ENCODE results near the gene CHERP. TPM values are rescaled to one million over a fixed set of nuclear protein-coding genes. Genes with fewer than 3 reads are reported as not detected.

The CHERP gene
- total RNA-seq = 73.2 to 80.5 TPM (median 78.4 TPM) in 3 replicates

DNA sequence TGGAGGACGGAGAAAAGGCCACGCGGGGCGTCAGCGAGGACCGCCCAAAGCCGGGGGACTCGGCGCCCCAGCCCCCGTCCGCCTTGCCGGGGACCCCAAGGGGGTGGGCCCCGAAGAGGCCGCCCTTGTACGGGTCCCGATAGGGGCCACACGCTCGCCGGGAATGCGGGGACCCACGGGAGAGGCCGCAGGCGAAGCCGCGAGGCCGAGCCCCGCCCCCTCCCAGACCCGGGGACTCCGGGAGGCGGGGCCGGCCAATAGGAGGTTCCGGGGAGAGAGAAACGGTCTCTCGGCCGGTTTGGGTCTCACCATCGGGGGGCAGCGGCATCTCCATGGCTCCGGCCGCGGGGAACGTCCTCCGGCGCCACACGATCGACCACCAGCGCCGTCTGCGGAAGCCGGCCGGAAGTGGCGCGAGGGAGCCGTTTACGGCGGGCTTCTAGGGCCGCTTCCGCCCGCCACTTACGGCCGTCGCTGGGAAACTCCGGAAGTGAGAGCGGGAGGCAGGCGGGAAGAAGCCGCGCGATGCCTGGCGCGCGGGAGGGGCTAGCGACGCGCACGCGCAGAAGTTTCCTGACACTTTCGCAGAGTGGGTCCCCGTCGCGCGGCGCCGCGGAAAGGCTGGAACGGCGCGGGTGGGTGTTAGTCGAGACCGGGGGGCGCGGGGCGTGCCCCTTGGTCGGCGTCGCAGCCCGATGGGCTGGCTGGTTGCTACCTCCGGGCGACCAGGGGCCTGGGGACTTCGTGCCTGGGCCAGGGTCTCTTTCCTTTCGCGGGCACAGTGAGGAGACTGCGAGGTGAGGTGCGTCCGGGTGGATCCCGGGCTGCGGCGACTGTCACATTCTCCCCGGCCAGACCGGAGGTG lies at the start of gene CHERP:
CHERP (minus strand) TSS at position 393 of the 865 bp plus-strand sequence; CDS start at position 334, 59 bp downstream.
- Mint-ChIP-seq H3K27me3 (ENCODE audit: low read depth) (no peaks in the 10 kb centered on the region), H3K4me1 (peaks cover 26% of the 10 kb centered on the region), H3K27ac (peak within 1 kb of the TSS; percentile 91), H3K9me3 (no peaks in the 10 kb centered on the region), H3K4me3 (peak within 1 kb of the TSS; percentile 77), H3K36me3 (peaks cover 23% of the 10 kb centered on the region)
- TF ChIP-seq CTCF (IDR thresholded peaks at IDR 0.05; ENCODE audit: unreplicated experiment) = no peak
- DNase-seq (ENCODE audit: low spot score in 2 of 2, unreplicated experiment in 2 of 2) = peak; percentile 93 to 94

- no peaks in the 10 kb centered on the region for H3K36me3 Mint-ChIP-seq
- peaks cover 30% of the 10 kb centered on the region for H3K4me1 Mint-ChIP-seq
- no peaks in the 10 kb centered on the region for H3K27me3 Mint-ChIP-seq (ENCODE audit: low read depth)
Observed at GRCh38 chr19:16590876-16591802, 48.9 kb upstream of the CHERP start.

DNA sequence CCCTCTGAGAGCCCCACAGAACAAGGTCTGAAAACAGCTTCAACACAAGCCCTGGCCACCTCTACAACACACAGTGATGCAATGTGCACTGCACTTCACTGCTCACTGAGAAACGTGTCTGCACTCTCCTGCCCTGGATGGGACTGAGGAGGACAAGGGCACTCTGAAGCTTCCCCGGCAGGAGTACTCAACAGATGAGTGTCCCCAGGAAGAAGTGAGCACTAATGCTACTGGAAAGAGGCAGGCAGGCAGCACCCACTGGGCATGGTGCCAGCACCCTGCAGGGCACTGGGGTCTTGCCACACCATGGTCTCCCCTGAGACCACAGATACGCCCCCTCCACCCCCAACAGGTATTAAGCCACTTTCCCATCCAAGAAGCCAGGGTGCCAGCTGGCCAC lies 47.7 kb upstream of the CHERP start:
- H3K9me3 Mint-ChIP-seq = no peaks in the 10 kb centered on the region
- H3K36me3 Mint-ChIP-seq = no peaks in the 10 kb centered on the region
- H3K27me3 Mint-ChIP-seq (ENCODE audit: low read depth) = no peaks in the 10 kb centered on the region
- DNase-seq (ENCODE audit: low spot score in 2 of 2, unreplicated experiment in 2 of 2) = no peak
- H3K4me3 Mint-ChIP-seq = no peak overlapping the region
- no peak for TF ChIP-seq CTCF (IDR thresholded peaks at IDR 0.05; ENCODE audit: unreplicated experiment)
- H3K4me1 Mint-ChIP-seq = peaks cover 34% of the 10 kb centered on the region
- no peak overlapping the region for H3K27ac Mint-ChIP-seq

More at GRCh38 chr19:16590876-16591802, 48.9 kb upstream of the CHERP start:
- Mint-ChIP-seq H3K9me3 (no peaks in the 10 kb centered on the region), H3K4me3 (no peak overlapping the region), H3K27ac (no peak overlapping the region)
- no peak for TF ChIP-seq CTCF (IDR thresholded peaks at IDR 0.05; ENCODE audit: unreplicated experiment)
- DNase-seq (ENCODE audit: low spot score in 2 of 2, unreplicated experiment in 2 of 2) = no peak

DNA sequence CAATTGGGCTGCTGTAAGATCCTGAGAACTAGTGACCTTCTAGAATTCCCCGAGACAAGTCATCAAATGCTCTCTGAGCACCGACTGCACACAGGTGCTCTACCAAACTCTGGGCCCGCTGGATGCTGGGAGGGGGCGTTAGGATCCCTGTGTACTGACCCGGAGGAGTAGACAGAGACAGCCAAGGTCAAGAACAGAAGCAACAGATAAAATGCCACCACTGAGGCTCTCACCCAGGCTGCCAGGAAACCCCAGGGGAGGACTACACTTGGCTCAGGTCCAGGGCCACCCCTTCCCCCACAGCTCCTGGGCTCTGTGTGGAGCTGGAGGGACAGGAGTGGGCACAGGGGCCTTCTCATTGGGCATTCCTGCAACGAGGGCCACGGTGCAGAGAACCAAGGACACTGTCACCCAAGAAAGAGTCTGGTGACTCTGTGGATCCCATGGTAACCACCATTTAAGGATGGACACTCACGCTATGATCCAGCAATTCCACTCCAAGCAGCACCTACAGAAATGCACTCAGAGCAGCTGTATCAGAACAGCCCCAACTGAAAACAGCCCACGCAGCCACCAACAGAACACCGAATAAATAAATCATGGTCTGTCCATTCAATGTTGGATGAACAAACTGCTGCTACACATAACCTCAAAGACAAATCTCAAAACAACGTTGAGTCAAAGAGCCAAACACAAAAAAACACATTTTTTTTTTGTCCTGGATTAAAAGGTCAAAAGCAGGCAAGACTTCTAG lies 46.8 kb upstream of the CHERP start:
- Mint-ChIP-seq H3K9me3 (no peaks in the 10 kb centered on the region), H3K27me3 (ENCODE audit: low read depth) (no peaks in the 10 kb centered on the region), H3K36me3 (no peaks in the 10 kb centered on the region), H3K27ac (peak overlapping the region; percentile 84), H3K4me1 (peaks cover 43% of the 10 kb centered on the region), H3K4me3 (no peak overlapping the region)
- no peak for TF ChIP-seq CTCF (IDR thresholded peaks at IDR 0.05; ENCODE audit: unreplicated experiment)
- DNase-seq (ENCODE audit: low spot score in 2 of 2, unreplicated experiment in 2 of 2) = no peak
